GM21515 (cell line): Measurements from ENCODE around the gene SEMA4A.
"Not testable (repeated sequence)": the region's sequence is repeated elsewhere in the genome, so short reads cannot be mapped to it uniquely, and the experiment has no call there.

Experiments used
- ATAC-seq: cut with Tn5 transposase; IDR thresholded peaks from one replicate; pipeline ENCODE4 v1.9.1; 2021; ENCODE audit not compliant: unreplicated experiment

The SEMA4A gene

GRCh38 chr1:156155756-156156510 is 2.5 kb downstream of the SEMA4A start:
- ATAC-seq, result no peak

DNA sequence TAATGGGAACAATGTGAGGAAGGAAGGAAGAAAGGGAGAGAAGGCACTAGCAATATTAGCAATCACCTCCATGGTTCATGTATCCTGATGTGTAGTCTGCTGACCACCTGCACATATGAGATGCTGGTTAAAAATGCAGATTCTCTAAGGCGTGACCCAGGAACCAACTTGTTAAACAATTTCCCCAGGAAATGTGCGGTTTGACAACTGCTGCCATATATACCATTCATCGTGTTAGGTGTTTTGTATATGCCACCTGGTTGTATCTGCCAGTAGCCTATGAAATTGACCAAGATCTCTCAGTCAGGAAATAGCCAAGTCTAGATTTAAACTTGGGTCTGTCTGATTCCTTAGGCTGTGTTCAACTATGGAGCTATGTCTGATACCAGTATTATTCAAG is 4.1 kb downstream of the SEMA4A start:
- ATAC-seq, result no peak

DNA sequence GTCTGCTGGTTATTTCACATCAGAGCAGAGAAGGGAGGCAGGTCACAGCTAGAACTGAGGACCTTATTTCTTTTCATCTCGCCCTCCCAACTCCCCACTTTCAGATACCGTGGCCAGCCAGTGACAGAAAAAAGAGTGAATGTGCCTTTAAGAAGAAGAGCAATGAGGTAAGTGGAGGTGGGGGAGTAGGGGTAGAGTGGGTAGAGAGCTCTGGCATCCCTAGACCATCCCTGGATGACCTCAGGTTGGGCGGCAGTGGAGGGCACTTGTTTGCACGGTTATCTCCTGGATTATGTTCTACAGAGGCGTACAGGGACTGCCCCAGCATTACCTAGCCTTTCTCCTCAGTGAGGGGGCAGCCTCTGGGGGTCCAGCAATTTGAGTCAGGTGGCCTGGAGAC is 4.6 kb downstream of the SEMA4A start:
- no peak for ATAC-seq

- ATAC-seq, result no peak
Observed at GRCh38 chr1:156160000-156160742, 6.8 kb downstream of the SEMA4A start.

GRCh38 chr1:156160743-156161171 is 7.4 kb downstream of the SEMA4A start:
- no peak for ATAC-seq

GRCh38 chr1:156162430-156163037 is 9.1 kb downstream of the SEMA4A start:
- no peak for ATAC-seq

DNA sequence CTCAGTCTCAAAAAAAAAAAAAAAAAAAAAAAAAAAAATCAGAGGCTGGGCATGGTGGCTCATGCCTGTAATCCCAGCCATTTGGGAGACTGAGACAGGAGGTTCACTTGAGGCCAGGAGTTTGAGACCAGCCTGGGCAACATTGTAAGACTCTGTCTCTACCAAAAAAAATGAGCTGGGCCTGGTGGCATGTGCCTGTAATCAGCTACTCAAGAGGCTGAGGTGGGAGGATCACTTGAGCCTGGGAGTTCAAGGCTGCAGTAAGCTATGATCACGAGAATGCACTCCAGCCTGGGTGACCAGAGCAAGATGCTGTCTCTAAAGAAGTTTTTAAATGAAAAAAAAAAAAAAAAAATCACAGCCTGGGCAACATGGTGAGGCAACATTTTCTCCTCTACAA is 10.3 kb downstream of the SEMA4A start:
- ATAC-seq, result no peak

DNA sequence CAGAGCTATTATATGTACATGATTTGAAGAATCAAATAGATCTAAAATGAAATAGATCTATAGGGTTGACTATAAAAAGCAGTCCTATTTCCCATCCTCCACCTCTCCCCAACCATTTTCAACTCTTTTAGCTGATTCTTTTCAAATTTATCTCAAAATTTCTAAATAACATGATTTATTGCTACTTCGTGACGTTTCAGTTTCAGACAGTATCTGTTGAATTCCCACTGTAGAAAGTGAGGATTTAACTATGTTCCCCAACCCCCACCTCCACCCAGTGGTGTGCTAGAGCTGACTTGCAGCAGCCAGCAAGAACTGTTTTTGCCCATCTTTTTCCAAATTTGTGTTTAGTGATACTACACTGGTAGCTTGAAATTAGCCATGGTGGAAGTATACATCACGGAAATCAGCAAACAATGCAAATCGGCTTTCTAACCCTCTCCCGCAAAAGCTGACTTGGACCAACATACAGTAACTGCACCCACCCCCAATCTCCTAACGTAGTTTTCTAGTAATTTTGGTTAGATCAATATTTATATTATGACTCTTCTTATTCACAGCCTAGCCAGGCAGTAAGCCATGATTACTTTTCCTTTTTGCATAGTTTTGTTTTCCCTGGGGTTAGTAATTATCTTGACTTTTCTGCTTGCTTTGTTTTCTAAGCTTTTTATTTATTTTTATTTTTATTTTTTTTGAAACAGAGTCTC is 10.9 kb downstream of the SEMA4A start:
- no peak for ATAC-seq

GRCh38 chr1:156165083-156165482 is 11.7 kb downstream of the SEMA4A start:
- no peak for ATAC-seq

DNA sequence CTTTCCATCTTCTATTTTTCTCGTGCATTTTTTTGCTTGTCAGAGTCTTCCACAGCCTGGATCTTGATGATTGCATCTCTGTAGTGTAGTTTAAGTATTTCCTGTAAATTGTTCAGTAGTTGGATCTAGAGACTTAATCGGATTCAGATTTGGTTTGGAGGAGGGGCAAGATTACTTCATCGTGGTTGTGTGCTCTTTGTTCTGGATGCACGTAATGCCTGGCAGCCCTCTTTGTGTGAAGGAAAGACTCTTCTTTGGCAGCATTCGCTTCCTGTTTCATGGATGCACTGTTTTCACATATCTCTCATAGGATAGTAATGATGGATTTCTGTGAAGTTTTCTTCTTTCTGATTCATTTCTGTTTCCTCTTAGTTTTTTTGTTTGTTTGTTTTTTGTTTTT is 14.2 kb downstream of the SEMA4A start:
- no peak for ATAC-seq

DNA sequence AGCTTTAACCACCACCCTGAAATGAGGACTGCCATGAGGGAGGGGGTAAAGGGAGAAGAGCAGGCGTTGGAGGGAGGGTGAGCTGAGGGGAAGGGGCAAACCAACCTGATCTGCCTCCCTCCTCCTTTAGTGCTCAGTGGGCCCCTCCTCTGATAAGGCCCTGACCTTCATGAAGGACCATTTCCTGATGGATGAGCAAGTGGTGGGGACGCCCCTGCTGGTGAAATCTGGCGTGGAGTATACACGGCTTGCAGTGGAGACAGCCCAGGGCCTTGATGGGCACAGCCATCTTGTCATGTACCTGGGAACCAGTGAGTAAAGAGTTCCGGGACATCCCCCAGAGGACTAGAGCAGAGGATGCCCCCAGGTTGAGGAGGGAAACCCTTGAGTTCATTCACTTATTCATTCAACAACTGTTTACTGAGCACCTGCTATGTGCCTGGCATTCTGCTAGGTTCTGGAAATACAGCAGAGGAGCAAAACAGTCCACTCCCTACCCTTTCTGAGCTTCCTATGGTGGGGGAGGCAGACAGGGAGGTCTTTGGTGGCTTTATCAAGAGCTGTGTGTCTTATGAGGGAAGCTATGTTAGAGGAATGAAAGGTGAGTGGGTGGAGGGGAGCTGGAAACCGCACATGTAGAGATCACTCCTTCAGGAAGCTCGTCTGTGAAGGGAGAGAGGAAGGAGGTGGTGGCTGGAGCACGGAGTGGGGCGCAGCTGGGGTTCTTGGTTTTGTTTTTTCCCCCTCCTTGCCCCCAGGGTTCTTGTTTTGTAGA is 19.5 kb downstream of the SEMA4A start:
- ATAC-seq, result no peak

DNA sequence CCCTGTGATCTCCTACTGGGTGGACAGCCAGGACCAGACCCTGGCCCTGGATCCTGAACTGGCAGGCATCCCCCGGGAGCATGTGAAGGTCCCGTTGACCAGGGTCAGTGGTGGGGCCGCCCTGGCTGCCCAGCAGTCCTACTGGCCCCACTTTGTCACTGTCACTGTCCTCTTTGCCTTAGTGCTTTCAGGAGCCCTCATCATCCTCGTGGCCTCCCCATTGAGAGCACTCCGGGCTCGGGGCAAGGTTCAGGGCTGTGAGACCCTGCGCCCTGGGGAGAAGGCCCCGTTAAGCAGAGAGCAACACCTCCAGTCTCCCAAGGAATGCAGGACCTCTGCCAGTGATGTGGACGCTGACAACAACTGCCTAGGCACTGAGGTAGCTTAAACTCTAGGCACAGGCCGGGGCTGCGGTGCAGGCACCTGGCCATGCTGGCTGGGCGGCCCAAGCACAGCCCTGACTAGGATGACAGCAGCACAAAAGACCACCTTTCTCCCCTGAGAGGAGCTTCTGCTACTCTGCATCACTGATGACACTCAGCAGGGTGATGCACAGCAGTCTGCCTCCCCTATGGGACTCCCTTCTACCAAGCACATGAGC is 23.3 kb downstream of the SEMA4A start:
- ATAC-seq, result no peak

DNA sequence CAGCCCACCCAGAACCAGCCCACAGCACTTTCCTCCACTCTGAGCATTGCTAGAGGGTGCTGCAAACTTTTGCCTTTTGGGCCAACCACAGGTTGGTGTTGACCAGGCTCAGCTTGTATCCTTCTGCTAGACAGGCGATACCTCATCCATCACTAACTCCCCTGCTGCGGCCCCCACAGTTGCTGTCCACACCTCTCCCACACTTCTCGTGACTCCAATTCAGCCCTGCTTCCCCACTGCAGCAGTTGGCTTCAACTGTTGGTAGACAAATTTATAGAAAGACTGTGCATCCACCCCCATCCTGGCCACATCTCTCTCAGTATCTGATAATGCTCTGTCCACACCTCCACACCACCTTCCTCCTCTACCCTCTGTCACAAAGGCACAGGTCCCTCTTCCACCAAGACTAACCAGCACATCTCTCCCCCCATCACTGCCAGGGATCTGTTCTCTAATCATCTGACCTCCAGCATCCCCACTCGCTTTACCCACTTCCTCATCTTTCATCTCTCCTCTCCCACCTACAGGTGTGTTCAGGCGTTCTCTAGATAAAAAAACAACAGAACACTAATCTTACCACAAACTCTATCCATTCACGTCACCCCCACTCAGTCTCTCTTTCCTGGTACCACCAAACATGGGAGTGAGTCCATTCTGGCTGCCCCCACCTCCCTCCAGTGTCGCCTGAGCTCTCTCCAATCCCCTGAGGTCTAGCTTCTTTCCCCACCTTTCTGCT is 24.7 kb downstream of the SEMA4A start:
- ATAC-seq, result no peak

DNA sequence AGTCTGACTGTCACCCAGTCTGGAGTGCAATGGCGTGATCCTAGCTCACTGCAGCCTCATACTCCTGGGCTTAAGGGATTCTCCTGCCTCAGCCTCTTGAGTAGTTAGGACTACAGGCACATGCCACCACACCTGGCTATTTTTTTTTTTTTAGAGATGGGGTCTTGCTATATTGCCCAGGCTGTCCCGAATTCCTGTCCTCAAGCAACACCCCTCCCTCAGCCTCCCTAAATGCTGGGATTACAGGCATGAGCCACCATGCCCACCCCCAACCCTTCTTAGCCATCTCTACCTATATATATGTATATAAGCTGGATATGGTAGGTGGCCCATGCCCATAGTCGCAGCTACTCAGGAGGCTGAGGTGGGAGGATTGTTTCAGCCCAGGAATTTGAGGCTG is 27.1 kb downstream of the SEMA4A start:
- no peak for ATAC-seq

- not testable (repeated sequence) for ATAC-seq
Observed at GRCh38 chr1:156181391-156181924, 28.1 kb downstream of the SEMA4A start.

DNA sequence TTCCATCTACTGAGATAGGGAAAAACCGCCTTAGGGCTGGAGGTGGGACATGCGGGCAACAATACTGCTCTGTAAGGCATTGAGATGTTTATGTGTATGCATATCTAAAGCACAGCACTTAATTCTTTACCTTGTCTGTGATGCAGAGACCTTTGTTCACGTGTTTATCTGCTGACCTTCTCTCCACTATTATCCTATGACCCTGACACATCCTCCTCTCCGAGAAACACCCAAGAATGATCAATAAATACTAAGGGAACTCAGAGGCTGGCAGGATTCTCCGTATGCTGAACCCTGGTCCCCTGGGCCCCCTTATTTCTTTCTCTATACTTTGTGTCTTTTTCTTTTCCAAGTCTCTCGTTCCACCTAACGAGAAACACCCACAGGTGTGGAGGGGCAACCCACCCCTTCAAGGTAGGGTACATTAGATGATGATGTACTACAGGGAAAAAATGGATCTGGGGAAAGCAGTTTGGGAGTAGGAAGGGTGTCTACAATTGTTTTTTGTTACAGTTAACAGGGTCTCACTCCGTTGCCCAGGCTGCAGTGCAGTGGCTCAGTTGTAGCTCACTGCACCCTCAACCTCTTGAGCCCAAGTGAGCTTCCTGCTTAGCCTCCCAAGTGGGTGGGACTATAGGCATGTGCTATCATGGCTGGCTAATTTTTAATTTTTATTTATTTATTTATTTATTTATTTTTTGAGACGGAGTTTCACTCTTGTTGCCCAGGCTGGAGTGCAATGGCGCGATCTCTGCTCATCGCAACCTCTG is 28.8 kb downstream of the SEMA4A start:
- not testable (repeated sequence) for ATAC-seq

DNA sequence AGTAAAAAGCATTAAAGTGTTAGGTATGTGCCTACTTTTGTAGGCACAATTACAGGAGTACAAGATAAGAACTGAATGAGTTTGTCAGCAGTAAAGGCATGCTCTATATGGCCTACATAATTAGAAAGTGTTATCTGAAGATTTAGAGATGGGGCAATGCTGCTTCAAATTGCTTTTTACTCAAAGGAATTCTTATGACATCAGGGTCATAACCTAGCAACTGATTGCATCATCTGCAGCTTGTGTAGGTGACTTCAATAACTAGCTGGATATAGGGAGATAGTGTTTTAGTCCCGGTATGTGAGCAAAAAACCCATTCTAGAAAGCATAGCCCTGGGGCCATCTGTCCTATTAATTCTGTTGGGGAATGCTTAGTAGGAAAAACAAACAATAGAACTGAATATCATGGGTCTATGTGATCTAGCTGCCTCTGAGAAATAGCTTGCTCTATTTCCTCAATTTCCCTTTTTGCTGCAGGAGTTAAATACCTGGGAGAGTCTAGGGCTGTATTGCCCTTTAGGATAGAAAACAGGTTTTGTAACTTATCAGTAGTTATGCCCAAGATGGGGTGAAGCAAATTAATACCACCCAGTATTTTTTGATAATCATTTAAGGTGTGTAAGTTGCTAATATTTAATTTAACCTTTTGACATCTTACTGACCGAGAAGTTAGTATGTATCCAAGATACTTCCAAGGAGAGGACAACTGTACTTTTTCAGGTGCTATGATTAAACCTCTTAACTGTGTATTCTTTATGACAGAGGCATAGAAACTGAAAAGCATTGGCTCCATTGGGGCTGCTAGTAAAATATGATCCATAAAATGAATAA is 33.2 kb downstream of the SEMA4A start:
- not testable (repeated sequence) for ATAC-seq

DNA sequence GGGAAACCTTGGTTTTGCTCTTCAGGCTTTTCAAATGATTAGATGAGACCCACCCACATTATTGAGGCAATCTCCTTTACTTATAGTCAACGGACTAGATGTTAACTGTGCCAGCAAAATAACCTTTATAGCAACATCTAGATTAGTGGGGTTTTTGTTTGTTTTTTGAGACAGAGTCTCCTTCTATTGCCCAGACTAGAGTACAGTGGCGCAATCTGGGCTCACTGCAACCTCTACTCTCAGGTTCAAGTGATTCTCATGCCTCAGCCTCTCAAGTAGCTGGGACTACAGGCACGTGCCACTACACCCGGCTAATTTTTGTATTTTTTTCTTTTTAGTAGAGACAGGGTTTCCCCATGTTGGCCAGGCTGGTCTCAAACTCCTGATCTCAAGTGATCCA is 36.9 kb downstream of the SEMA4A start:
- not testable (repeated sequence) for ATAC-seq
